NB4 (cell line): ENCODE data around the gene RPS6KC1.

Experiments used
- CTCF ChIP-seq: IDR thresholded peaks from one replicate; pipeline ENCODE4 v1.5.1; 2012; ENCODE audit warnings: low read depth, low read length
- MAX ChIP-seq: IDR thresholded peaks from 2 replicates; pipeline ENCODE4 v1.6.1; 2011; ENCODE audit warnings: low read depth, low read length
- POLR2A ChIP-seq: IDR thresholded peaks from 2 replicates; pipeline ENCODE4 v1.6.1; 2011; ENCODE audit warnings: mild to moderate bottlenecking; ENCODE audit not compliant: insufficient read length; ENCODE audit errors: extremely low read depth

- TF ChIP-seq CTCF, result no peak
- TF ChIP-seq MAX, result no peak
- TF ChIP-seq POLR2A, result no peak
Observed at GRCh38 chr1:213035573-213035972, 15.5 kb upstream of the RPS6KC1 start.
